SU-DHL-6 (cell line): Measurements from ENCODE around the gene C3.

ENCODE experiments used
- H2AFZ ChIP-seq: fragments of 200-600 bp; sonication (generic); 2 replicates; pipeline ENCODE4 v1.6.1; 2014; ENCODE audit warnings: low read depth, mild to moderate bottlenecking, moderate library complexity, mixed read lengths, antibody characterized with exemption, low read length; ENCODE audit not compliant: severe bottlenecking
- H3F3A ChIP-seq: fragments of 200-600 bp; shearing (Covaris generic); 2 replicates; pipeline ENCODE4 v1.6.0; 2016; ENCODE audit warnings: antibody characterized with exemption, mild to moderate bottlenecking; ENCODE audit not compliant: insufficient read depth
- H3K27ac ChIP-seq: fragments of 200-600 bp; sonication (generic); 2 replicates; pipeline ENCODE4 v1.5.1; 2016; ENCODE audit warnings: low read depth, mild to moderate bottlenecking, low read length, moderate library complexity, mixed read lengths
- H3K27me3 ChIP-seq: fragments of 200-600 bp; sonication (generic), shearing (Covaris generic); 2 replicates; pipeline ENCODE4 v1.6.0; 2014; ENCODE audit warnings: mild to moderate bottlenecking, low read length
- H3K36me3 ChIP-seq: fragments of 200-600 bp; sonication (generic); 2 replicates; pipeline ENCODE4 v1.6.1; 2014; ENCODE audit warnings: mild to moderate bottlenecking, low read length, mixed read lengths
- H3K4me2 ChIP-seq: fragments of 300-600, 200-600 bp; shearing (Covaris generic), sonication (generic); 2 replicates; pipeline ENCODE4 v1.6.0; 2014; ENCODE audit warnings: low read length, low read depth, mild to moderate bottlenecking; ENCODE audit not compliant: poor library complexity, severe bottlenecking
- H3K4me3 ChIP-seq: fragments of 200-600 bp; sonication (generic); 2 replicates; pipeline ENCODE4 v1.5.1; 2014; ENCODE audit warnings: antibody characterized with exemption, low read length, mild to moderate bottlenecking, mixed read lengths; ENCODE audit not compliant: insufficient read depth, poor library complexity, severe bottlenecking
- H3K79me2 ChIP-seq: fragments of 200-600 bp; sonication (generic); 2 replicates; pipeline ENCODE4 v1.6.1; 2014; ENCODE audit warnings: mild to moderate bottlenecking, low read length, moderate library complexity; ENCODE audit not compliant: insufficient read depth
- H3K9ac ChIP-seq: fragments of 200-600 bp; sonication (generic); 2 replicates; pipeline ENCODE4 v1.7.0; 2014; ENCODE audit warnings: mild to moderate bottlenecking, low read length
- H3K9me2 ChIP-seq: fragments of 200-600 bp; sonication (generic); replicated peaks from 2 replicates; pipeline ENCODE4 v1.6.1; 2014; ENCODE audit warnings: low read length; ENCODE audit not compliant: insufficient read depth
- H3K9me3 ChIP-seq: fragments of 200-600 bp; sonication (generic); 2 replicates; pipeline ENCODE4 v1.6.1; 2014; ENCODE audit warnings: low read length, mixed read lengths; ENCODE audit not compliant: insufficient read depth
- H4K20me1 ChIP-seq: fragments of 200-600 bp; sonication (generic); 2 replicates; pipeline ENCODE4 v1.6.1; 2014; ENCODE audit warnings: low read depth, mild to moderate bottlenecking, antibody characterized with exemption, low read length, moderate library complexity, mixed read lengths
- EZH2phosphoT487 ChIP-seq: fragments of 200-600 bp; sonication (generic), shearing (Covaris generic); conservative IDR thresholded peaks from 2 replicates; pipeline ENCODE4 v1.6.1; 2018; ENCODE audit warnings: mild to moderate bottlenecking, antibody characterized with exemption, low read length, moderate library complexity, mixed read lengths
- TF ChIP-seq, protein P1 (sequence below): fragments of 200-600 bp; sonication (generic); IDR thresholded peaks from one replicate; pipeline ENCODE4 v1.5.1; 2017; ENCODE audit warnings: antibody characterized with exemption, mild to moderate bottlenecking, low read length, moderate library complexity; ENCODE audit not compliant: insufficient read depth, poor library complexity, severe bottlenecking

The C3 gene

DNA sequence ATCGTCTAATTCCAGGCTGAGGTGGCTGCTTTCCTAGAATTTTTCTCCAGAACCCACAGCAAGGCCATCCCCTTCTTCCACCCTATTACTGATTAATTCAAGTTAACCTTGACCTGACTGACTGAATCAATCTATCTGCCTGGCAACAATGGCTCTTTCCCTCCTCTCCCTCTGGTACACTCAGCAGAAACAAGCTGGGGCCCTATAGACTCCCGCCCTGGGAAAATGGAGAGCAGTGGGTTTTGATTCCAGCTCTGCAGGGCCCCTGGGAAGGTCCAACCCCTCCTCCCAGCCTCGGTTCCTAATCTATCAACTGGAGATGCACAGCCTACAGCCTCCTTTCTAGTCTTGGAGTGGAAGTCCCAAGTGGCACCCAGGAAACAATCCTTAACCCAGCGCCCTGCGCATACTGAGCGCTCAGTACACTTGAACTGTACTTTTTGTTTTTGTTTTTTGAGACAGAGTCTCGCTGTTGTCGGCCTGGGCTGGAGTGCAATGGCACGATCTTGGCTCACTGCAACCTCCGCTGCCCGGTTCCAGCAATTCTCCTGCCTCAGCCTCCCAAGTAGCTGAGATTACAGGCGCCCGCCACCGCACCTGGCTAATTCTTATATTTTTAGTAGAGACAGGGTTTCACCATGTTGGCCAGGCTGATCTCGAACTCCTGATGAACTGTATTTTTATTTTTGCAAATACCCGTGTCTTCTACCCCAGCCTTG lies 5.2 kb upstream of the C3 start:
- H3K27ac ChIP-seq: no peak overlapping the region
- H3K36me3 ChIP-seq: no peaks in the 10 kb centered on the region
- no peaks in the 10 kb centered on the region for H3K9me3 ChIP-seq
- no peaks in the 10 kb centered on the region for H4K20me1 ChIP-seq
- no peak overlapping the region for H2AFZ ChIP-seq
- H3K4me3 ChIP-seq: no peak overlapping the region
- no peak overlapping the region for H3K4me2 ChIP-seq
- H3K9ac ChIP-seq: no peak overlapping the region
- H3K9me2 ChIP-seq: no peaks in the 10 kb centered on the region
- H3K79me2 ChIP-seq: no peaks in the 10 kb centered on the region
- no peaks in the 10 kb centered on the region for H3F3A ChIP-seq
- H3K27me3 ChIP-seq: no peaks in the 10 kb centered on the region
- TF ChIP-seq, protein P1, sequence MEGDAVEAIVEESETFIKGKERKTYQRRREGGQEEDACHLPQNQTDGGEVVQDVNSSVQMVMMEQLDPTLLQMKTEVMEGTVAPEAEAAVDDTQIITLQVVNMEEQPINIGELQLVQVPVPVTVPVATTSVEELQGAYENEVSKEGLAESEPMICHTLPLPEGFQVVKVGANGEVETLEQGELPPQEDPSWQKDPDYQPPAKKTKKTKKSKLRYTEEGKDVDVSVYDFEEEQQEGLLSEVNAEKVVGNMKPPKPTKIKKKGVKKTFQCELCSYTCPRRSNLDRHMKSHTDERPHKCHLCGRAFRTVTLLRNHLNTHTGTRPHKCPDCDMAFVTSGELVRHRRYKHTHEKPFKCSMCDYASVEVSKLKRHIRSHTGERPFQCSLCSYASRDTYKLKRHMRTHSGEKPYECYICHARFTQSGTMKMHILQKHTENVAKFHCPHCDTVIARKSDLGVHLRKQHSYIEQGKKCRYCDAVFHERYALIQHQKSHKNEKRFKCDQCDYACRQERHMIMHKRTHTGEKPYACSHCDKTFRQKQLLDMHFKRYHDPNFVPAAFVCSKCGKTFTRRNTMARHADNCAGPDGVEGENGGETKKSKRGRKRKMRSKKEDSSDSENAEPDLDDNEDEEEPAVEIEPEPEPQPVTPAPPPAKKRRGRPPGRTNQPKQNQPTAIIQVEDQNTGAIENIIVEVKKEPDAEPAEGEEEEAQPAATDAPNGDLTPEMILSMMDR: no peak
- TF ChIP-seq EZH2phosphoT487: no peak

DNA sequence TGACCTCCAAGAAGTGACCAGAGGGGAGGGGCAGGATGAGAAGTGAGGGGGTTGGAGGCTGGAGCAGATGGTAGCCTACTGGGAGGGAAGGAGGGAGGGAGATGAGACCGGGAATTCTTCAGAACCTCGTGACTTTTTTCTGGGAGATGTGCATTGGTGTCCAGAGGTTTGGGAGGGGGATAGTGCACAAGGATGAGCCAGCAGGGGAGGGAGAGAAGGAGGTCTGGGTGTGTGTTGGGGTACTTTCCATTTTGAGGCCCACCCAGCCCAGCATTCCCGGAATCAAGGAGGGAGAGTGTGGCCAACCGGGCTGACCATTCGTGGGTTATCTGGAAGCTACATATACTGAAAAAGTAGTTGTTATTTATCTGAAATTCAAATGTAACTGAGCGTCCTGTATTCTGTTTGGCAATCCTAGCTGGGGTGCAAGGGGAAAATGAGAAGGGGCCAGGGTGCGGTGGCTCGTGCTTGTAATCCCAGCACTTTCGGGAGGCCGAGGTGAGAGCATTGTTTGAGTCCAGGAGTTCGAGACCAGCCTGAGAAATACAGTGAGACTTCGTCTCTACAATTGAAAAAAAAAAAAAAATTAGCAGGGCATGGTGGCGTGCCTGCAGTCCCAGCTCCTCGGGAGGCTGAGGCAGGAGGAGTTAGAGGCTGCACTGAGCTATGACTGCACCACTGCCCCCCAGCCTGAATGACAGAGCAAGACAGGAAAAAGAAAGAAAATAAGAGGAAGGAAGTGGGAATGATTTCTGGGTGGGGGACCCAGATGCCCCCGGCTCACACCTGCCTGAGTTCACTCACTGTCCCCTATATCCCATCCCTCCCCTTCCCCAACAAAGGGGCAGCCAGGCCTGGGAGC lies 4.4 kb upstream of the C3 start:
- Histone ChIP-seq H3K36me3 (no peaks in the 10 kb centered on the region), H3K9me2 (no peaks in the 10 kb centered on the region), H3K4me2 (no peak overlapping the region), H3K27ac (no peak overlapping the region), H3K27me3 (no peaks in the 10 kb centered on the region), H4K20me1 (no peaks in the 10 kb centered on the region), H2AFZ (no peak overlapping the region), H3K9ac (no peak overlapping the region), H3K4me3 (no peak overlapping the region), H3K9me3 (no peaks in the 10 kb centered on the region), H3F3A (no peaks in the 10 kb centered on the region), H3K79me2 (no peaks in the 10 kb centered on the region)
- TF ChIP-seq, protein P1: no peak
- TF ChIP-seq EZH2phosphoT487: no peak

DNA sequence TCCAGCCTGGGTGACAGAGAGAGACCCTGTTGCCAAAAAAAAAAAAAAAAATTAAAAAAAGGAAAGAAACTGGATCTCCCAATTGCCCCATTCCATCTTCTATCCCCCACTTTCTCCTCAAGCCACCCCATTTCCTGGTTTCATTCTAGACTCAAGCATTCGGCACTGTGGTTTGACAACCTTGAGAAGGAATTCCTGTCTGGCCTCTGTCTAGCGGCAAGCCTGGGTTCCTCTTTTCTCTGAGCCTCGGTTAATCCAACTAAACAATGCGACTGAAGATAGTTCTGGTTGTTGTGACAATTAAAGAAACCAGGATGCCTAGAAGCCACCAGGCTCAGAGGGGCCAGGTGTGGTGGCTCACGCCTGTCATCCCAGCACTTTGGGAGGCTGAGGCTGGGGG lies 3.3 kb upstream of the C3 start:
- Histone ChIP-seq H3K4me2 (no peak overlapping the region), H3K4me3 (no peak overlapping the region), H3K79me2 (no peaks in the 10 kb centered on the region), H2AFZ (no peak overlapping the region), H3K9me3 (no peaks in the 10 kb centered on the region), H3K27me3 (no peaks in the 10 kb centered on the region), H3F3A (no peaks in the 10 kb centered on the region), H3K27ac (no peak overlapping the region), H4K20me1 (no peaks in the 10 kb centered on the region), H3K36me3 (no peaks in the 10 kb centered on the region), H3K9me2 (no peaks in the 10 kb centered on the region), H3K9ac (no peak overlapping the region)
- TF ChIP-seq EZH2phosphoT487: no peak
- TF ChIP-seq, protein P1: no peak
